Astrocyte of the spinal cord (primary cell): Measurements from ENCODE around the gene SPZ1.
"Not testable (repeated sequence)": the region's sequence is repeated elsewhere in the genome, so short reads cannot be mapped to it uniquely, and the experiment has no call there.

Source experiments
- DNase-seq: peaks from one replicate; pipeline ENCODE4 v3.0.0; 2011; ENCODE audit warnings: low read depth, low spot score
- H3K4me3 ChIP-seq: 2 replicates; pipeline ENCODE4 v1.5.1; 2011; ENCODE audit warnings: low read depth, mild to moderate bottlenecking, low read length, moderate library complexity
- CTCF ChIP-seq: IDR thresholded peaks from 2 replicates; pipeline ENCODE4 v1.5.1; 2012; ENCODE audit warnings: low read depth, mild to moderate bottlenecking, low read length, inconsistent platforms
- in situ Hi-C: cut with HindIII; loops from 2 replicates; pipeline ENCODE4 v1.10.0; 2017; ENCODE audit warnings: low sequenced_read_pairs

Gene SPZ1

GRCh38 chr5:80348171-80348570 is 28.4 kb downstream of the SPZ1 start:
- no peak for TF ChIP-seq CTCF
- H3K4me3 ChIP-seq: no peak overlapping the region
- in situ Hi-C loops: no loop called here
- DNase-seq: no peak

- DNase-seq, H3K4me3 ChIP-seq, in situ Hi-C loops: not testable (repeated sequence)
Measured at GRCh38 chr5:80351019-80351418, 31.2 kb downstream of the SPZ1 start.

- in situ Hi-C loops: no loop called here
- no peak for TF ChIP-seq CTCF
- H3K4me3 ChIP-seq: no peak overlapping the region
- DNase-seq: no peak
Measured at GRCh38 chr5:80355686-80356085, 35.9 kb downstream of the SPZ1 start.

GRCh38 chr5:80357671-80358070 is 37.9 kb downstream of the SPZ1 start:
- no peak overlapping the region for H3K4me3 ChIP-seq
- no peak for TF ChIP-seq CTCF
- in situ Hi-C loops: no loop called here
- no peak for DNase-seq

- no peak overlapping the region for H3K4me3 ChIP-seq
- no peak for DNase-seq
- in situ Hi-C loops: no loop called here
- no peak for TF ChIP-seq CTCF
Measured at GRCh38 chr5:80360914-80361444, 41.2 kb downstream of the SPZ1 start.

GRCh38 chr5:80364892-80365291 is 45.1 kb downstream of the SPZ1 start:
- in situ Hi-C loops: no loop called here
- H3K4me3 ChIP-seq: no peak overlapping the region
- DNase-seq: no peak
- TF ChIP-seq CTCF: no peak

GRCh38 chr5:80368661-80369480 is 49.1 kb downstream of the SPZ1 start:
- TF ChIP-seq CTCF: no peak
- in situ Hi-C loops: no loop called here
- DNase-seq: no peak
- H3K4me3 ChIP-seq: no peak overlapping the region
